ENCODE results near the gene MCRIP1.

MCRIP1 gene

DNA sequence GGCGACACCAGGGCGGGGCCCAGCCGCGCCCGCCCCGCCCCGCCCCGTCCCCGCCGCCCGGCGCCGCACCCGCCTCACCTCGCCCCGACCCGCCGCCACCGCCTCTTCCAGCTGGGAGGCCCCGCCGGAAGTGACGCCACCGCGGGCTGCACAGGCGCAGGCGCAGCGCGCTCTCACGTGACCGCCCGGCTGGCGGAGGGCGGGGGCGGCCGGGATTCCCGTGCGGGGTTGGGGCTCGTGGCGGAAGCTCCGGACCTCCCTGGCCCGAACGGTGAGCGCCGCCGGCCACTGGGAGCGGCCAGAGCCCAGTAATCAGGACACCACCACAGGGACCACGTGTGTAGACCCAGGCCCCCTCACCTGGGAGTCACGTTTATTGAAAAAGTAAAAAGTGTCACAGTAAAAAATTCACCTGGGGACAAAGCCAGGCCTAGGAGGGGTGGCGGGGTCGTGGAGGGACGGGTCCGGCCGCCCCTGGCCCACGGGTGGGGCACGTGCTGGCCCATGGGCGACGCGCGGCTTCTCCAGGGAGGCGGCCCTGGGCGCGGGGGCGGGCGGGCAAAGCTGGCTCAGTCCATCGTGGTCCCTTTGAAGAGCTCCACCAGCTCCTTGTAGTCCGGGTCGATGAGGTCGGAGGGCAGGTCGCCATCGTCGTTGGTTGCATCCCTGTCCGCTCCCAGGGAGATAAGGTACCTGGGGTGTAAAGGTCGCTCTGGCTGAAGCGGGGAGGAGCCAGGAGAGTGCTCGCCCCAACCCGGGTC, at the start of gene MCRIP1:
TSS of gene MCRIP1 (minus strand) at position 132 of the 761 bp plus-strand sequence. CDS start 8,785 bp downstream, outside the sequence.
- peak; percentile 76 to 79 for ATAC-seq

GRCh38 chr17:81879121-81879520, 46.0 kb upstream of the MCRIP1 start:
- ATAC-seq, result no peak

- no peak for ATAC-seq
Observed at GRCh38 chr17:81878294-81878693, 45.2 kb upstream of the MCRIP1 start.

DNA sequence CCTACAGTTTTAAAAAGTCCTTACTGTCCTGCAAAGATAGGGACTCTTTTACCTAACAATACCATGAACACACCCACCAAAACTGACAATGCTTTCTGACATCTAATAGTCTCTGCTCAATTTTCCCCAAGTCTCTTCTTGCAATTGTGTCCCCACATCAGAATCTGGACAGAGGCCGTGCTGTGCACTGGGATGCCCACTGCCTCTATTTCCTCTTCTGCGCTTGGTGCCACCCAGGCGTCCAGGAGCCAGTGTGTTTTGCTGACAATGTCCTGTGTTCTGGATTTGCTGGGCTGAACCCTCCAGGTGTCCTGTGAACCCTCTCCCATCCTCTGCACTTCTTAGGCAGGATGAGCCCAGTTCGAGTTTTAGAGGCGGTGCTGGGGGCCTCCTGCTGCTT, 44.5 kb upstream of the MCRIP1 start:
- no peak for ATAC-seq

DNA sequence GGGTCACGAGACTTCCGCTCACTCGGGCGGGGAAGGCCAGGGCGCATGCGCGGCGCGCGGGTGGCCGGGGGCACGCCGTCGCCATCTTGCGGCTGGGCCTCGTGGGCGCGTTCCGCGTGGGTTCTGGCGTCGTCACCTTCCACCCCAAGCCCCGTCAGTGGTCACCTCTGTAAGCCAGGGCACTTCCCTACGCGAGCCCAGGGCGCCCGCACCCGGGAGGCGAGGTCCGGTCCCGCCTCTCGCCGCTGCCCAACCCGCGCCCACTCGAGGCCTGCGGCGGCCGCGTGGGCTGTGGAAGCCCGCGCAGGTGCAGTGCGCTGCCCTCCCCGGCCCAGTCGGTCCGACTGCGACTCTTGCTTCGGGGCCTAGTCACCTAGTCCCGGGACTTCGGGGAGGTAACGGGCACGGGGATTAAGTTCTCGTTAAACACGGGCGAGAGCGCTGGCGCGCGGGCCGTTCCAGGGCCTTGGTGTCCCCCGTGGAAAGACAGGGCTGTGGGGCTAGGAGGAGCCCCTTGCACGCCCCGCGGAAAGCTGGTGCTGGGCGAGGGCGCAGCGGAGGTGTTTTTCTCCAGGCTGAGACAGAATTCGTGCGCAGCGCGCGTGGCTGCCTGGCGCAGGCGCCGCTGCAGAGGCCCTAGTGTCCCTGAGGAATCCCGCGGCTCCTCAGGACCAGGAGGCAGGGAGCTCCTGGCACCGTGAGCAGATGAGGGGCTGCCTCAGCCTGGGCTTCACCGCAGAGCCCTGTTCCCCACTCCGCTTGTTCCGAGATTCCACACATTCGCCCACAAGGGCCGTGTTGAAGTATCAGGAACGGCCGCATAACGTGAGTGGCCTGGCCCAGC, 38.5 kb upstream of the MCRIP1 start:
- peak; percentile 6 to 25 for ATAC-seq

GRCh38 chr17:81870981-81871386, 37.9 kb upstream of the MCRIP1 start, which contains the start of gene ARHGDIA:
TSS of gene ARHGDIA (minus strand) at chr17:81871337. CDS start at chr17:81869930, 1,407 bp downstream.
- ATAC-seq, result peak; percentile 58 to 67

DNA sequence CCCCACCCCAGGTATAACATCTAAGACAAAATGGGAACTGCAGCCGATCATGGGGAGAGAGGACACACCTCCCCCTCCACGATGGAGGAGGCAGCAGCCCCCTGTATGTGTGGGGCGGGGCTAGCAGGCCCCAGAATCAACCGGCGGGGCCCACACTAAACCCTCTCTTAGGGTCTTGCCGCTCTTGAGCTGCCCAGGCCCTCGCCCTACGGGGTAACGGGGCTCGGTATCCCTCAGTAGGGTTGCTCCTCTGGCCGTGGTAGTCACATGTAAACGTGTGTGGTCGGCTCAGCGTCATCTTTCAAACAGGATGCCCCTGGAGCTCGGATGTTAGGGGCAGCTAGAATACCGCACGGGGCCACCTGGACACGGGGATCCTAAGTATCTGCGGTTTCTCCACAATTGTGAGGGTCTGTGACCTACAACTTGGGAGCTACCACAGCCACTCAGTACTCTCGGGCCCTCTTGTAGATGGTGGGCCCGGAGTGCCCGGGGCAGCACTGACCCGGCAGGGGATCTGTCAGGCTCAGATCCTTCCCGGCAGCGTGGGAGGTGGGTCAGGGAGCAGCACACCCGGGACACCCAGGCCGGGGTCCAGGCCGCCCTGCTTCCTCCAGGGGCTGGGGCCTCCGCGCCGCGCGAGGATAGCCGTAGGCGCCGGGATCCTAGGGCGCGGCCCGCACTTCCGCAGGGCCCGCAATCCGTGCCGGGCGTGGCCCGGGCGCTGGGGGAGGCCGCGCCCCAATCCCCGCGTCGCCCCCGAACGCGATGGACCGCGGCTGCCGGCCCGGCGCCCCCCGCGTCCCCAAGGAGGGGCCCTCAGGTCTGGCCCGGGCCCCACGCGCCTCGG, 37.3 kb upstream of the MCRIP1 start:
- peak; percentile 14 to 23 for ATAC-seq

DNA sequence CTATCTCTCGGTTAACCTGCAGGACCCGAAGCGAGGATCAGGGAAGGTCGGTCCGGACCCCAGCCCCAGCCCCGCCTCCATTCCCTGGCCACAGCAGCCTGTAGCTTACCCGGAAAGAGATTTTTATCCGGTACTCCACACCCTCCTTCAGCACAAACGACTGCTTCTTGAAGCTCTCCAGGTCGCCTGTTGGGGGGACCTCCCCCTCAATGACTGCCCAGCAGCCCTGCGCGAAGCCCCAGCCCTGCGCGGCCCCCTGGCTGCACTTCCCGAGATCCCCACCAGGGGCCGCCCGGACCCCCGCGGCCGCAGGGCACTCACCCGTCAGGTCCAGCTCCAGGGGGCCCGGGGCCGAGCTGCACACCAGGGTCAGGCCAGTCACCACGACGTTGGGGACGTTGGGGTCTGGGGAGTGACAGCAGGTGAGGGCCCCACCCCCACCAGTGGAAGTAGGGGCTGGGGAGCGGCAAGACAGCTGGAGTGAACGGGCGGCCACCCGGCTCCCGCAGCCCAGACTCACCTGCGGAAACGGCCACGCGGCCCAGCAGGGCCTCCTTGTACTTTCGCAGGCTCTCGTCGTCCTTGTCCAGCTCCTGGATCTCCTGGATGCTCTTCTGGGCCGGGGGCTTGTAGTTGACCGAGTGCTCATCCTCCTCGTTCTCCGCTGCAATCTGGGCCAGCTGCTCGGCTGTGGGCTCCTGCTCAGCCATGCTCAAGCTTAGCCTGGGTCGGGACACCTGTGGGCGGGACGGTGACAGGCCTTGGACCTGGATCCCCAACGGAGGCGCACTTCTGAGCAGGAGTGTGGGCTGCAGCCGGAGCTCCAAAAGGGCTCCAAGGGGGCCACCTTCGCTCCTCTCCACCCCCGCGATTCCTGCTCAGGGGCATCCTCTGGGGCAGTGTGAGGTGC, 36.4 kb upstream of the MCRIP1 start:
- peak in 1 of 2 donors; percentile 0 for ATAC-seq

- no peak for ATAC-seq
Observed at GRCh38 chr17:81868674-81869220, 35.7 kb upstream of the MCRIP1 start.

GRCh38 chr17:81867991-81868673, 35.0 kb upstream of the MCRIP1 start:
- no peak for ATAC-seq

GRCh38 chr17:81867170-81867990, 34.3 kb upstream of the MCRIP1 start:
- ATAC-seq, result no peak

DNA sequence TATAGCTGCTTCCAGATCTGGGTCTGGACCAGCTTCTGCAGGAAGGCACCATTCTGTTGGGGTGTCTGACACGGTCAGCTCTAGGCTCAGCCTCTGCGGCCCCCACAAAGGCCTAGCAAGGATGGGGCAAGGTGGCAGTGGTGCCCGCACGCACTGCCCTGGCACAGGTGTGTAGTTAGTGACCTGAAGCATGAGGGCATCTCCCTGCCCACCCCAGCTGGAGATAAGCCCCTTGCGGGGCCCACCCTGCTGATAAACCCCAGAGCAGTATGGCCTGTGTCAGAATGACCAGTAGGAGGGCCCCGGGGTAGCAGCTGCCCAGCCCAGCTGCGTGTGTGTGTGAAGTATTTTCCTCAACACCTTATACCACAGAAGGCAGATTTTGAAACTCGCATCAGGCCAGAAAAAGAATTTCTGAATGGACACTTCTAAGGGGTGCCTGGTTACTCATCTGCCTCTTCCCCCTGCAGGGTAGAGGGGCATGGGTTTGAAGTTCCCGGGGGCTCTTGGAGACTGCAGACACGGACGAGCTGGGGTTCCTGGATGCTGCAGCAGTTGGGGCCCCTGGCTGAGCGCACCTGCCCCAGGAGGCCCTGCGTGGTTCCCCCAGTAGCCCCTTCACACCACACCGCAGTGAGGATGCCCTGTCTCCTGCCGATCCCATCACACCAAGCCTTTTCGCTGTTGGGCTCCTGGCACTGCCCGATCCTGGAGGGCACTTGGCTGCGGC, 33.5 kb upstream of the MCRIP1 start:
- no peak for ATAC-seq

- no peak for ATAC-seq
Observed at GRCh38 chr17:81865733-81866439, 32.8 kb upstream of the MCRIP1 start.

- no peak for ATAC-seq
Observed at GRCh38 chr17:81865358-81865732, 32.3 kb upstream of the MCRIP1 start.

GRCh38 chr17:81863833-81864768, 31.0 kb upstream of the MCRIP1 start:
- no peak for ATAC-seq

- ATAC-seq, result no peak
Observed at GRCh38 chr17:81863123-81863675, 30.1 kb upstream of the MCRIP1 start.

Data from activated CD4-positive, CD25-positive, alpha-beta regulatory T cell treated with anti-CD3 and anti-CD28 coated beads, Interleukin-2, amount 50 U/mL, for 24 hours (primary cell).